ENCODE data around the gene OLA1. TPM values are rescaled to one million over a fixed set of nuclear protein-coding genes. Genes with fewer than 3 reads are reported as not detected.

The OLA1 gene
- total and polyA plus RNA-seq, 2 donors (not counting 1 experiment from before 2014, with no cell fraction given): 13.9 to 47.7 TPM

- no peak for TF ChIP-seq EZH2 (IDR thresholded peaks at IDR 0.05; ENCODE audit: borderline replicate concordance, insufficient read depth, low read depth, low read length, poor library complexity, severe bottlenecking)
- TF ChIP-seq CTCF (IDR thresholded peaks at IDR 0.05): no peak
- Histone ChIP-seq H3K27me3 (replicated peaks in 1 of 4; ENCODE audit: control extremely low read depth in 1 of 4, control insufficient read depth in 3 of 4, insufficient read depth in 4 of 4, low read length in 3 of 4) (no peaks in the 10 kb centered on the region), H3K79me2 (ENCODE audit: control insufficient read depth, insufficient read depth, low read length) (peaks cover 5% of the 10 kb centered on the region), H4K20me1 (ENCODE audit: control insufficient read depth, insufficient read depth, low read length, poor library complexity, severe bottlenecking) (no peaks in the 10 kb centered on the region), H3K36me3 (replicated peaks in 1 of 2; ENCODE audit: control extremely low read depth in 1 of 2, control insufficient read depth in 1 of 2, extremely low read depth in 1 of 2, insufficient read depth in 2 of 2, low read length in 1 of 2) (peaks cover 2 to 15% of the 10 kb centered on the region in 2 experiments), H3K4me1 (ENCODE audit: control insufficient read depth in 2 of 2, insufficient read depth in 2 of 2, low read length in 2 of 2) (no peaks in the 10 kb centered on the region), H3K9me3 (ENCODE audit: control extremely low read depth in 1 of 3, control insufficient read depth in 2 of 3, insufficient read depth in 1 of 3, low read length in 2 of 3) (no peaks in the 10 kb centered on the region), H3K9ac (ENCODE audit: low read length) (no peak overlapping the region), H3K27ac (ENCODE audit: low read length in 2 of 2) (no peak overlapping the region), H2AFZ (ENCODE audit: insufficient read depth, low read depth, low read length, poor library complexity, severe bottlenecking) (no peak overlapping the region), H3K4me3 (ENCODE audit: control extremely low read depth in 1 of 5, extremely low read depth in 1 of 5, insufficient read depth in 1 of 5, low read depth in 2 of 5, low read length in 4 of 5) (no peak overlapping the region), H3K4me2 (replicated peaks; ENCODE audit: low read depth, low read length, poor library complexity, severe bottlenecking) (no peak overlapping the region)
- no peaks in the 10 kb centered on the region for H3K27me3 Mint-ChIP-seq
- ATAC-seq (ENCODE audit: low read depth): no peak
- DNase-seq: no peak
- no peaks in the 10 kb centered on the region for H3K4me1 Mint-ChIP-seq
- H3K4me3 Mint-ChIP-seq: no peak overlapping the region
- intact Hi-C loops (cut with micrococcal nuclease): no loop called here
- no peaks in the 10 kb centered on the region for H3K9me3 Mint-ChIP-seq (ENCODE audit: insufficient read depth)
- POLR2A ChIA-PET: no interaction called here
- no CpG with 5 or more reads among the region's 1 CpG for WGBS (ENCODE audit: insufficient coverage)
- H3K27ac Mint-ChIP-seq: no peak overlapping the region
- CTCF ChIA-PET: interaction anchor here (1.1 to 1.7 kb wide), 2 partner anchors 9 to 13 kb away, joined by 3 to 4 read pairs; no protein-coding TSS in a partner anchor
Observed at GRCh38 chr2:174217869-174218268, 30.5 kb downstream of the OLA1 start.

GRCh38 chr2:174211954-174212353 lies 36.4 kb downstream of the OLA1 start:
- Histone ChIP-seq H3K9ac (ENCODE audit: low read length) (no peak overlapping the region), H3K27ac (ENCODE audit: low read length in 2 of 2) (no peak overlapping the region), H3K79me2 (ENCODE audit: control insufficient read depth, insufficient read depth, low read length) (no peaks in the 10 kb centered on the region), H3K27me3 (replicated peaks in 1 of 4; ENCODE audit: control extremely low read depth in 1 of 4, control insufficient read depth in 3 of 4, insufficient read depth in 4 of 4, low read length in 3 of 4) (no peaks in the 10 kb centered on the region), H3K36me3 (replicated peaks in 1 of 2; ENCODE audit: control extremely low read depth in 1 of 2, control insufficient read depth in 1 of 2, extremely low read depth in 1 of 2, insufficient read depth in 2 of 2, low read length in 1 of 2) (no peaks in the 10 kb centered on the region), H2AFZ (ENCODE audit: insufficient read depth, low read depth, low read length, poor library complexity, severe bottlenecking) (no peak overlapping the region), H3K4me3 (ENCODE audit: control extremely low read depth in 1 of 5, extremely low read depth in 1 of 5, insufficient read depth in 1 of 5, low read depth in 2 of 5, low read length in 4 of 5) (no peak overlapping the region), H3K9me3 (ENCODE audit: control extremely low read depth in 1 of 3, control insufficient read depth in 2 of 3, insufficient read depth in 1 of 3, low read length in 2 of 3) (no peaks in the 10 kb centered on the region), H4K20me1 (ENCODE audit: control insufficient read depth, insufficient read depth, low read length, poor library complexity, severe bottlenecking) (no peaks in the 10 kb centered on the region), H3K4me1 (ENCODE audit: control insufficient read depth in 2 of 2, insufficient read depth in 2 of 2, low read length in 2 of 2) (no peaks in the 10 kb centered on the region), H3K4me2 (replicated peaks; ENCODE audit: low read depth, low read length, poor library complexity, severe bottlenecking) (no peak overlapping the region)
- H3K4me1 Mint-ChIP-seq: no peaks in the 10 kb centered on the region
- no peak for DNase-seq
- no peaks in the 10 kb centered on the region for H3K9me3 Mint-ChIP-seq (ENCODE audit: insufficient read depth)
- intact Hi-C loops (cut with micrococcal nuclease): no loop called here
- ChIA-PET CTCF (no interaction called here), POLR2A (no interaction called here)
- ATAC-seq (ENCODE audit: low read depth): no peak
- H3K4me3 Mint-ChIP-seq: no peak overlapping the region
- H3K27me3 Mint-ChIP-seq: no peaks in the 10 kb centered on the region
- no peak overlapping the region for H3K27ac Mint-ChIP-seq
- TF ChIP-seq CTCF (IDR thresholded peaks at IDR 0.05) (no peak), EZH2 (IDR thresholded peaks at IDR 0.05; ENCODE audit: borderline replicate concordance, insufficient read depth, low read depth, low read length, poor library complexity, severe bottlenecking) (no peak)

Data from B cell (primary cell).